ENCODE data around the gene COL6A1.

The COL6A1 gene

GRCh38 chr21:45983649-45983965 is 2.0 kb downstream of the COL6A1 start:
- Histone ChIP-seq H3K36me3 (ENCODE audit: control insufficient read depth, insufficient read depth, low read length) (no peaks in the 10 kb centered on the region), H3K4me3 (ENCODE audit: insufficient read depth, low read depth, low read length, poor library complexity, severe bottlenecking) (no peak overlapping the region), H3K27me3 (replicated peaks; ENCODE audit: control insufficient read depth, insufficient read depth, low read length, poor library complexity, severe bottlenecking) (no peaks in the 10 kb centered on the region), H3K9me3 (ENCODE audit: control insufficient read depth, low read length) (no peaks in the 10 kb centered on the region), H3K27ac (ENCODE audit: insufficient read depth, low read length, poor library complexity, severe bottlenecking) (no peak overlapping the region), H3K4me1 (ENCODE audit: control insufficient read depth, insufficient read depth, low read length, poor library complexity, severe bottlenecking) (peaks cover 18% of the 10 kb centered on the region)
- DNase-seq: no peak

GRCh38 chr21:45983981-45984551 is 2.5 kb downstream of the COL6A1 start:
- H3K36me3 ChIP-seq (ENCODE audit: control insufficient read depth, insufficient read depth, low read length): no peaks in the 10 kb centered on the region
- H3K27ac ChIP-seq (ENCODE audit: insufficient read depth, low read length, poor library complexity, severe bottlenecking): no peak overlapping the region
- no peaks in the 10 kb centered on the region for H3K9me3 ChIP-seq (ENCODE audit: control insufficient read depth, low read length)
- H3K4me3 ChIP-seq (ENCODE audit: insufficient read depth, low read depth, low read length, poor library complexity, severe bottlenecking): no peak overlapping the region
- peaks cover 18% of the 10 kb centered on the region for H3K4me1 ChIP-seq (ENCODE audit: control insufficient read depth, insufficient read depth, low read length, poor library complexity, severe bottlenecking)
- no peaks in the 10 kb centered on the region for H3K27me3 ChIP-seq (replicated peaks; ENCODE audit: control insufficient read depth, insufficient read depth, low read length, poor library complexity, severe bottlenecking)
- DNase-seq: no peak

- no peak for DNase-seq
- Histone ChIP-seq H3K9me3 (ENCODE audit: control insufficient read depth, low read length) (no peaks in the 10 kb centered on the region), H3K27ac (ENCODE audit: insufficient read depth, low read length, poor library complexity, severe bottlenecking) (no peak overlapping the region), H3K36me3 (ENCODE audit: control insufficient read depth, insufficient read depth, low read length) (no peaks in the 10 kb centered on the region), H3K4me1 (ENCODE audit: control insufficient read depth, insufficient read depth, low read length, poor library complexity, severe bottlenecking) (peaks cover 18% of the 10 kb centered on the region), H3K27me3 (replicated peaks; ENCODE audit: control insufficient read depth, insufficient read depth, low read length, poor library complexity, severe bottlenecking) (no peaks in the 10 kb centered on the region), H3K4me3 (ENCODE audit: insufficient read depth, low read depth, low read length, poor library complexity, severe bottlenecking) (no peak overlapping the region)
These were observed 3.1 kb downstream of the COL6A1 start for GRCh38 chr21:45984584-45985095.

GRCh38 chr21:45985471-45986315 is 4.1 kb downstream of the COL6A1 start:
- Histone ChIP-seq H3K27me3 (replicated peaks; ENCODE audit: control insufficient read depth, insufficient read depth, low read length, poor library complexity, severe bottlenecking) (no peaks in the 10 kb centered on the region), H3K27ac (ENCODE audit: insufficient read depth, low read length, poor library complexity, severe bottlenecking) (no peak overlapping the region), H3K4me1 (ENCODE audit: control insufficient read depth, insufficient read depth, low read length, poor library complexity, severe bottlenecking) (peaks cover 13% of the 10 kb centered on the region), H3K9me3 (ENCODE audit: control insufficient read depth, low read length) (no peaks in the 10 kb centered on the region), H3K4me3 (ENCODE audit: insufficient read depth, low read depth, low read length, poor library complexity, severe bottlenecking) (no peak overlapping the region), H3K36me3 (ENCODE audit: control insufficient read depth, insufficient read depth, low read length) (no peaks in the 10 kb centered on the region)
- no peak for DNase-seq

GRCh38 chr21:45986316-45987051 is 4.9 kb downstream of the COL6A1 start:
- DNase-seq: no peak

GRCh38 chr21:45987121-45987711 is 5.6 kb downstream of the COL6A1 start:
- no peak overlapping the region for H3K4me3 ChIP-seq (ENCODE audit: insufficient read depth, low read depth, low read length, poor library complexity, severe bottlenecking)
- no peaks in the 10 kb centered on the region for H3K9me3 ChIP-seq (ENCODE audit: control insufficient read depth, low read length)
- no peak for DNase-seq
- no peak overlapping the region for H3K27ac ChIP-seq (ENCODE audit: insufficient read depth, low read length, poor library complexity, severe bottlenecking)
- H3K27me3 ChIP-seq (replicated peaks; ENCODE audit: control insufficient read depth, insufficient read depth, low read length, poor library complexity, severe bottlenecking): no peaks in the 10 kb centered on the region
- peaks cover 3% of the 10 kb centered on the region for H3K4me1 ChIP-seq (ENCODE audit: control insufficient read depth, insufficient read depth, low read length, poor library complexity, severe bottlenecking)
- no peaks in the 10 kb centered on the region for H3K36me3 ChIP-seq (ENCODE audit: control insufficient read depth, insufficient read depth, low read length)

More at GRCh38 chr21:45986316-45987051, 4.9 kb downstream of the COL6A1 start:
- Histone ChIP-seq H3K27me3 (replicated peaks; ENCODE audit: control insufficient read depth, insufficient read depth, low read length, poor library complexity, severe bottlenecking) (no peaks in the 10 kb centered on the region), H3K27ac (ENCODE audit: insufficient read depth, low read length, poor library complexity, severe bottlenecking) (no peak overlapping the region), H3K4me3 (ENCODE audit: insufficient read depth, low read depth, low read length, poor library complexity, severe bottlenecking) (no peak overlapping the region), H3K36me3 (ENCODE audit: control insufficient read depth, insufficient read depth, low read length) (no peaks in the 10 kb centered on the region), H3K4me1 (ENCODE audit: control insufficient read depth, insufficient read depth, low read length, poor library complexity, severe bottlenecking) (peaks cover 9% of the 10 kb centered on the region), H3K9me3 (ENCODE audit: control insufficient read depth, low read length) (no peaks in the 10 kb centered on the region)

- no peak for DNase-seq
- no peaks in the 10 kb centered on the region for H3K4me1 ChIP-seq (ENCODE audit: control insufficient read depth, insufficient read depth, low read length, poor library complexity, severe bottlenecking)
- no peaks in the 10 kb centered on the region for H3K9me3 ChIP-seq (ENCODE audit: control insufficient read depth, low read length)
- H3K27me3 ChIP-seq (replicated peaks; ENCODE audit: control insufficient read depth, insufficient read depth, low read length, poor library complexity, severe bottlenecking): no peaks in the 10 kb centered on the region
- H3K36me3 ChIP-seq (ENCODE audit: control insufficient read depth, insufficient read depth, low read length): no peaks in the 10 kb centered on the region
- H3K27ac ChIP-seq (ENCODE audit: insufficient read depth, low read length, poor library complexity, severe bottlenecking): no peak overlapping the region
- no peak overlapping the region for H3K4me3 ChIP-seq (ENCODE audit: insufficient read depth, low read depth, low read length, poor library complexity, severe bottlenecking)
These were observed 7.1 kb downstream of the COL6A1 start for GRCh38 chr21:45988366-45989347.

- no peaks in the 10 kb centered on the region for H3K9me3 ChIP-seq (ENCODE audit: control insufficient read depth, low read length)
- H3K4me1 ChIP-seq (ENCODE audit: control insufficient read depth, insufficient read depth, low read length, poor library complexity, severe bottlenecking): no peaks in the 10 kb centered on the region
- H3K4me3 ChIP-seq (ENCODE audit: insufficient read depth, low read depth, low read length, poor library complexity, severe bottlenecking): no peak overlapping the region
- H3K36me3 ChIP-seq (ENCODE audit: control insufficient read depth, insufficient read depth, low read length): no peaks in the 10 kb centered on the region
- H3K27me3 ChIP-seq (replicated peaks; ENCODE audit: control insufficient read depth, insufficient read depth, low read length, poor library complexity, severe bottlenecking): no peaks in the 10 kb centered on the region
- H3K27ac ChIP-seq (ENCODE audit: insufficient read depth, low read length, poor library complexity, severe bottlenecking): no peak overlapping the region
- DNase-seq: no peak
These were observed 7.9 kb downstream of the COL6A1 start for GRCh38 chr21:45989355-45990048.
